Measurements from ENCODE around the gene SELP.

The SELP gene

DNA sequence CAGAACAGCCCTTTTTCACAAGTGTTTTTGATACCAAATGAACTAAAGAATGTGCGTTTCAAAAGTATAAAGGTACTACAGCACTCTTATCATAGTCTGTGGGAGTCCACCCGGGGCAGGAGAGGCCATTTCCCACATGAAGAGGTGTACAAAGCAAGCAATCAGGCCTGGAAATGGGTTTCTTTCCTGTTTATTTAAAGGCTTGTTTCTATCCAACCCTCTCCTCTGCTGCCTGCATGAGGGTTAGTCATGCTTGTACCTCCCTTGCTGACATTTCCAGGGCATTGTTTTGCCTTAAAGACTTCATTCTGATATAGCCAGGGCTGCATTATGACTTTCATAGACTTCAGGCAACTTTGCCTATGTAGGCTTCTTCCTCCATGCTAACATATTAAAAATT, 11.6 kb downstream of the SELP start:
- no peak for DNase-seq

DNA sequence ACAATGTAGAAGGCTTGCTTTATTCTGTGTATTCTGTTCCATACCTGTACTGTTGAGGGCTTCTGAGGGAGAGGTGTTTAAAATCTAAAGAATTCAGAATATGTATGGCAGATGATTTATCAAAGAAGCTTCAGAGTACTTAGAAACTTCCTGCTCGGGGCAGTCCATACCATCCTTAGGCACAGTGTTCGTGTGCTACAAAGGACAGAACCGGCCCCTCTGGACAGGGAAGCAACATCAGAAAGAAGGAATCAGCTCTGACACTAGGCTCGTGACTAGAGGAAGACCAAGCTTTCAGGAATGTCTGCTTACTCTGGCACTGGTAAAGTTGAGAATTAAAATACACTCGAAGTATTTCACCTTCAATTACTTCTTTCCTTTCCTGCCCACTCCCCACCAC, 14.1 kb downstream of the SELP start:
- DNase-seq: peak; percentile 63

DNA sequence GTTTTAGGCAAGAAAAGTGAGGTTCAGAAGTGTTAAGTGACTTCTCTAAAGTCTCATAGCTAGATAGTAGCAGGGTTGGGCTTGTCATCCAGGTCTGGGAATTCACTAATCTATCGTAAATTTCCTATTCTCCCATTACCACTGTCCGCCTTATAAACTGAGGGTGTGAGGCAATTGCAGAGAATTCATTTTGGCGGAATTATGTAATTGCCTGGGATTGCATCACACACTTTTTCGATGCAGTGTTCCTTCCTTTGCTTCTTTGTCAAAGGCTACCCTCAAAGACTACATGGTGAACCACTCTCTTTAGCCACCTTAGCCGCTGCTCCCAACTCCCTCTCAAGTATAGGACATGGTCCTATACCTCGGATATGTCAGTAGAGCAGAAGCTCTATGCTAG, 19.1 kb downstream of the SELP start:
- no peak for DNase-seq

DNA sequence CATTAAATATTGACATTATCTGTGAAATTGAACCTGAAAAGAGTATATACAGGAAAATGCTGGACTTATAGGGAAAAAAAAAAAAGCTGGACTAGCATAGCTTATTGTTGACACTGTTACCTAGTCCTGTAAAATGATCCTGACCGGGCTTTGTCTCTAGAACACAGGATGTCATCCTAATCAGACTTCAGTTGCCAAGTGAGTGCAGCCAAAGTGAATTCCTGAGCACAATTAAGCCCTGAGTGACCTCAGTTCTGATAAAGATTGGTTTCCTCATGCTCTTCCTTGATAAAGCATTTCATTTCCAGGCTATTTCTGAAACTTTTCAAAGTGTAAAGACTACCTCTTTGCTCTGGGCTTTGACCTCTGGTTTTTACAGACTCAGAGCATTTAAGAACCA, 19.8 kb downstream of the SELP start:
- peak; percentile 59 for DNase-seq

DNA sequence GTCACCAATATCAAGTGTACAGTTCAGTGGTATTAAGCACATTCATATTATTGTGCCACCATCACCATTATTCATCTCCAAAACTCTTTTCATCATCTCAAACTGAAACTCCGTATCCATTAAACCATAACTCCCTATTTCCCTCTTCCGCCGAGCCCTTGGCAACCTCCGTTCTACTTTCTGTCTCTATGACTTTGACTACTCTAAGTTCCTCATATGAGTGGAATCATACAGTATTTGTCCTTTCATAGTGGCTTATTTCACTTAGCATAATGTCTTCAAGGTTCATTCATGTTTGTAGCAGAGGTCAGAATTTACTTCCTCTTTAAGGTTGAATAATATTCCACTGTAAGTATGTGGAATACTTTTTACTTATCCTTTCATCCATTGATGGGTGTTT, 21.7 kb downstream of the SELP start:
- no peak for DNase-seq

DNA sequence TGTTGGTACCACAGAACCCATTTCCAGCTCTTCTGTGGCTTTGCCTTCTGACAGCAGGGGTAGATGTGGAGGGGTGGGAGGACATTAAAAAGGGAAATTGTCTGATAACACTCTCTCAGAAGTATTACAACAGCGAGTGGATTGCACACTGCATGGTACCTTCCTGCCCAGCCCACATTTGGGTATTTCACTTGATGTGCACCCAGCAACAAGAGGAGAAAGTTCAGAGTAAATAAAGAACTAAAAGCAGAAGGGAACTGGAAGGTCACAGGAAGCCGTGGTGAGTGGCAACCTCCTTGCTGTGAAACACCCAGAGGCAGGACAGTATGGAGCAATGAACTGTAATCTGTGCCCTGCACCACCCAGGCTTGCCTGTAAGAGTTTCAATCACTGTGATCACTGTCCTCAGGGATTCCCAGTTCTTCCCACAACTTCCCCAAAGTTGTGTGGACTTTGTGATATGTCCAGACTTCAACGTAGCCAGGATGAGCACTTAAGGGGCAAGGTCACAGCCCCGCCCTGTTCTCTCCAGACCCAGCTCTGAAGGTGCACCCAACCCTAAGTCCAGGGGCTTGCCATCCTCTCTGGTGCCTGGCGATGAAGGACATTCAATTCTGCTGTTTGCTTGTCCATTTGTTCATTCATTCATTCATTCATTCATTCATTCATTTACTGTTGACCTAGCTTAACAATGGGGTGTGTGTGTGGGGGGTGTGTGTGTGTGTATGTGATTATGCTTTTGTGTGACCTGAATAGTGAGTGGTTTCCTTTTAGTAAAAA, 25.0 kb downstream of the SELP start:
- no peak for DNase-seq

DNA sequence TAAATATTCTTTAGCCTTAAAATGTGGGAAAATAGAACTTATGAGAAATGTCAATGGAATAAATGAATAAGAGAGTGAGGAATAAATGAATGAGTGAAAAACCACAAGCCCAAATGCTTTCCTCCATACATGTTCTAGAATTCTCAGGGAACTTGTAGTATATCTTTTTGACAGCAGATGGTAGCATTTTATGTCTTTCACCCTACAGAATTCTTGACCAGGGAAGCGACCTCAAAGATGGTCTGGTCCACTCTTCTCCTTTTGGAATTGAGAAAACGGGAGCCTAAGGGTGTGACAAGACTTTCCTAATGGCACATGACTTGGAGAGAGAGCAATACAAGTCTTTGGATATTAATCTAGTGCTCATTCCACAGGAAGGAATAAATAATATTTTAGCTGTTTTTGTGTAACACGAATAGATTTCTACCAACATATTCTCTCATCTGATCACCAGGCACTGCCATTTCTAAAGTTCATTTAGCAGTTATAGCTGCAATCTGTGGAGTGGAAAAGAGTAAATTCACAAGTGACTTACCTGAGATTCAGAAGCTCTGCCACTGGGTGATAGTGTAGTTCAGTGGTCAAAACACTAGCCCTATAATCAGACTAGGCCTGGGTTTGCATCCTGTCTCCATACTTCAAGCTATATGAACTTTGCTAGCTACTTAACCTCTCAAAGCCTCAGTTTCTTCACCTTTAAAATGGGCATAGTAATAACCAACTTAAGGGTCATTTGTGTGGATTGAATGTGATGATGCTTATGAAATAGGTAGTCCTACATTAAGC, 28.6 kb downstream of the SELP start:
- DNase-seq: no peak

DNA sequence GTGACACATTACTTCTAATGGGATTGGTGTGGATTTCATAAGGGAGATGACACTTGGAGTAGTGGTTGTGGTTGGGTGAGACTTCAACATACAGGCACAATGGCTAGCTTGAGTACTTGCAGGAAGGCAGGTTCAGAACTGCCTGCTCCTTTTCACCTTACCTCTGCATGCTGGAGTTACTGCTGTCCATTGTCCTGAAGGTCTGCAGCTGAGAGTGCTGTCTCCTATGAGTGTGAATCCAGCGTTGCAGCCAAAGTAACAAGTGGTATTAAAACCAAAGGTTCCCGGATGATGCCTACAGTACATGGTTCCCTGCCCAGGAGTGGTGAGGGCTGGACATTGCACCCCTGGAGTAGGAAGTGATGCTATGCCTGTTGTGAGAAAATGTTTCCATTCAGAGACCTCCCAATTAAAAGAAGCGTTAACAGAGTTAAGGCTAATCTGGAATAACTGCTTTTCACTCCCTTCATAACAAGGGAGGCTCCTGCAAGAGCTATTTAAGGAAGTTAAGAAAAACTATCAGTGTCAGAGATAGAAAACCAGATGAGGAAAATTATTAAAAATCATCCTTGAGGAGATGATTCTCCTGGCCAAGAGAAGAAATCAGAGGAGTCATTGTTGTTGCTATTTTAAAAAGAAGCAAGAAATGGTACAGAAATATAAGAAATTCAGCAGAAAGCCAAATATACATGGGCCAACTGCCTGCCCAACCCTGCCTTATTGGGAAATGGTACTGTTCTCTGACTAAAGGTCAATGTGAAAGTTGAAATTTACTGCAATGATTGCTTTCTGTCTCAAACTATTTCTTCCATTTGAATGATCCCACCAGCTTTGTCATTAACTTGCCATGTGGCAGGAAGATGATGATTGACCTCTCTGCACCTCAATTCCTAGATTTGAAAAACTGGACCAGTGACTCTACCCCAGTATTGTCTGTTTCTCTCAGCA, 33.9 kb downstream of the SELP start:
- DNase-seq: peak; percentile 83

DNA sequence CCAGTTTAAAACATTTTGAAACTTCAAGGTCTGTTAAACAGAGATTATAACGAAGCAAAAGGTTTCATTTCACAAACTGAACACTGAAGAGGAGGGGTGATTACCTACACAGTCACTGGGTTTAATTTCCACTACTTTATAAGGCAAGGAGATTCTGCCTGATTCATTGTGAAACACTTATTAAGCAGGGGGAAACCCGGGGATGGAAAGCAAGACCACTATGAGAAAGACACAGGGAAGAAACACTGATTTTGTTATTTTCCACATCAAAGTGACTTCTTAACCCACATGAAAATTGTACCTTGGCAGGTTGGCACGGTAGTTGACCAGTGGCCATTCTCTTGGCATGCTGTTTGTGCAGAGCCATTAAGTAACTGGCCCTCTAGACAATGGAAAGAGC, 35.5 kb downstream of the SELP start:
- no peak for DNase-seq

DNA sequence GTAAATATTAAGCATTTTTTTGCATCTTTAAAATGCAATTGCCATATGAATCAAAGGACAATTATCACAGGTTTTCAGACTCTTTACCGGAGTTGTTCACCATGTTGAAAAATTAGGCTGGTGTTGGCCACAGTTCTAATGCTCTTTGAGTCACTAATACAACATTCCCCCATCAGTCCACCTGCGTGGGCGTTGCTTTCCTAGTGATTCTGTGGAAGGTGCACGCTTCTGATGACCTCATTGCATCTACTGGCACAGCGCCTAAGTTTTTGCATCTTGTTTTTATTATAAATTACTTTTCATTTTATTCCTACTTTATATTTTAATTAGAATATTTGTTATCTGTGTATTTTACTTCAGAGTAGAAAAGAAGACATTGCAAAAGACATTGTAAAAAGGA, 39.0 kb downstream of the SELP start:
- DNase-seq: no peak

DNA sequence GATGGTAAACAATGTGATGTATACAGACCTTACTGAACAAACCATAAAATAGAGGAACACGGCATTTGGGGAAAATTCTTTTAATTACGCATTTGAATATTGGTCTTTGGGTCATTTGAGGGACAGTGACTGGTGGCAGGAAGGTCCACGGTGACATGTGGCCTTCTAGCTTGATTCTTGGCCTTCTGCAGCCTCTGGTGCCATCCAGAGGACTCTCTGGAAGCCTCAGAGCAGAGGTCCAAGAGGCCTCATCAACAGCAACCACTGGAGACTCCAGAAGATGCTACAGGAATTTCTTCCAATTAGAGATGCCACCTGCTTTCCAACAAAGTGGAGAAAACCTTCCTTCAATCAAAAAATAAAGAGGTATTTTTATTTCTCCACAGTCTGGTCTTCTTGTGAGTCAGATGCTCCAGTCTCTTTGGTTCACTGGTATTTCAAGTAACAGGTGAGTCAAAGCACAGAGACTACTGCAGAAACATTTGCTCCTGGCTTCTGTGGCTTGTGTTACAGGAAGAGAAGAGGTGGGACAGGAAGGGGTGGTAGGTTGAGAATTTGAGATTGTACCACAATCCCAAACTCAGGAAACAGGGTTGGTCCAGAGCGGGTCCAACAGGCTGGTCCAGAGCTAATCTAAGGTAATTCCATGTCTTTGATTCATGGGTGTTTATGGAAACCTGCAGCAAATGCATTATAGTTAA, 41.0 kb downstream of the SELP start:
- DNase-seq: no peak

DNA sequence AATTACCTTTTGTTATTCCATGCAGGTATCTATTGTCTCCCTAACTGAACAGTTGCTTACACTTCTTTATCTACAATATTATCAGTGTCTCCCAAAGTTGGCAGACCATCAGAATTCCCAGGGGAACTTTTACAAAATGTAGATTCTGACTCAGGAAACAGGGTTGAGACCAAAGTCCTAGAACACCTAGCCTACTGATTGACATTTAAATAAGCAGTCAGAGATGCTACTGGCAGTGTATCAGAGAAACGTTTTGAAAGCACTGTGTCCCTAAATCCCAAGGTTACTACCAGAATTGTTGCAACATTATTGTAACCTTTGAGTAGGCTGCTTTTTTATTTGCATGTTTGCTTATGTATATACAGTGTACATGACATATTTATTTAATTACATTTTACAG, 41.8 kb downstream of the SELP start:
- no peak for DNase-seq

DNA sequence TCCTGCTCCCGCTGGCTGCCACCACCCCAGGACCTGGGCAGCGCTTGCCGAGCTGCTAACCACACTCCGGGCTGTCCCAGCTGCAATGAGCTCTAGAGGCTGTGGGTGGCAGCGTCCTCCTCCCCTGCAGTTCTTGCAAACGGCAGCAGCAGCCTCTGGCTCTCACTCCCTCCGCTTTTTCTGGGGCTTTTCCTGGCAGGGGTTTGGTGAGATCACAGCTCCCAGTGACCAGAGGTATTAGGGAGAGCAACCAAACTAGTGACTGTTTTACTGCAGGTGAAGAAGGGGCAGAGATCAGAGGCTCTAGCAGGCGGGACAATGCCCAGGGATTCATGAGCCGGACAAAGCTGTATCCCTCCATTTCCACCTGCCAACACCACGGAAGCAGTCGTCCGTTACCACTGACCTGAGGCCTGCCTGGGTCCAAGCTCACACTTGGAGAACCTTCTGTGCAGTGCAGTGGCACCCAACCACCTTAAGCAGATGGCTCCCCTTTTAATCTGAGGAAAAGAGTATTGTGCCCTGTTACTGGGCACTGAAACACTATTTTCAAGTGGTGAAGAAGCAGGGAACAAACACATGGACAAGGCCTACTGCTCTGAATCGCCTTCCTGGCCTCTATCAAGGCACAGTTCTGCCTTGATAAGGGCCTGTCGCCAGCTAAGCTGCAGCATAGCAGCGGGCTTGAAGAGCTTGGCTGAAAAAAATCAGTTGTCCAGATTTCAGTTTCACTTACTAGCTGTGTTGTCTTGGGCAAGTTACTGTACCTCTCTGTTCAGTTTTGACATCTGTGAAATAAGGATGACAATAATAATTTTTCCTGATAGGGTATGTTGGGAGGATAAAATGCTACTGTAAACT, 43.3 kb downstream of the SELP start, which contains the start of gene F5:
Gene F5 (minus strand): TSS at position 87 of the 861 bp plus-strand sequence. CDS start 95 bp downstream, outside the sequence.
- DNase-seq: peak; percentile 93

DNA sequence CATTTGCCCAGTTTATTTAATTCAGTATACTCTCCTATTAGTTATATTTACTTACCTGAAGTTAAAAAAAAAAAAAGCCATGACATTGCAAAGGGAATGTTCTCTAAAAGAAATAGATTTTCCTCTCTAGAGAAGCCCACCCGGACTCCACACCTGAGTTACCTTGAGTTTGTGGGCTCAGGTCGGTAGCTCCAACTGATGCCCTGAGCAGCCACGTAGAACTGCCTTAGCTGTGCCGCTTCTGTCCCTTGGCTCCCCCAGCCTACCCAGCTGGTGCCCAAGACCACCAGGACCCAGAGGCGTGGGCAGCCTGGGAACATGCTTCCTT, 43.9 kb downstream of the SELP start:
- no peak for DNase-seq

DNA sequence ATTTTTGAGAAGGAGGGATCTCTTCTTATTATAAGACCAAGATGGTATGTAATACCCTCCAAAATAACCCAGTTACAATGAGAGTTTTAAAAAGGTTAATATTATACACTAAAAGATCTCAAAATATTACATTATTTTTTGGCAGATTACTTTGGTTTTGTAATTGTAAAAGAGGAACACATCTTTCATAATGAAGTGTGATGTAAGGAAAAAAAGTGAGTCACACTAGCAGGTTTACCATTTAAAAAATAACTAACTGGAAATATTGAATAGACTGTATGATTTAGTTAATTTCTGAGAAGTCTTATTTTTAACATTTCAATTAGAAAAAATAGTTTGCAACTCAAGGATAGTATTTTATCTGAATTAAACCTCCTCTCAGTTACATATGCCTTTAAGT, 44.7 kb downstream of the SELP start:
- no peak for DNase-seq

DNA sequence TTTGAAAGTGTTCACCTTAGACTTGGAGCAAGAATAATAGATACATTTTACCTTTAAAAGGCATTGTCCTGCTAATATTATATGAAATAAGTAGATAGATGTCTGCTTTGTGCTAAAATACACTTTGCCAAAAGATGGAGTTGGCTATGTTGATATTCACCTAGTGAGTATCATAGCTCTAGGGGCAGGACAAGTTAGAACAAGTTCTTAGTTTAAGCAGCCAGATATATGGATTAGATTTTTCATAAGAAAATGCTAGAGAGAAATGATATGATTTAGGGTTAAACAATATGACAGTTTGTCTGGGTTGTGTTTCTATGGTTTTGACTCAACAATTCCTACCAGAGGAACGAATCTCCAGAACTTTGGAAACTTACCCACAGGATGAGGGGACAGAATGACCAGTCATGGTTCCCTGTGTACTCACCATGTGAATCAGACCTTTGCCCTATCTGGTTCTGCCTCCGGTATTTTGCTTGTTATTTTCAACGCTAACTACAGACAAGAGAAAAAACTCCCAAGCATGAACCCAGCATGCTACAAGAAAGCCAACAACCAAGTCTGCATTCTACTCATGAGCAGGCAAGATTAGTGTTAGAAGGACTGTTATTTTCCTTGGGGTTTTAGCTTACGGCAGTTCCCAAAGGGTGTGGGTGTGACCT, 45.3 kb downstream of the SELP start:
- DNase-seq: no peak

DNA sequence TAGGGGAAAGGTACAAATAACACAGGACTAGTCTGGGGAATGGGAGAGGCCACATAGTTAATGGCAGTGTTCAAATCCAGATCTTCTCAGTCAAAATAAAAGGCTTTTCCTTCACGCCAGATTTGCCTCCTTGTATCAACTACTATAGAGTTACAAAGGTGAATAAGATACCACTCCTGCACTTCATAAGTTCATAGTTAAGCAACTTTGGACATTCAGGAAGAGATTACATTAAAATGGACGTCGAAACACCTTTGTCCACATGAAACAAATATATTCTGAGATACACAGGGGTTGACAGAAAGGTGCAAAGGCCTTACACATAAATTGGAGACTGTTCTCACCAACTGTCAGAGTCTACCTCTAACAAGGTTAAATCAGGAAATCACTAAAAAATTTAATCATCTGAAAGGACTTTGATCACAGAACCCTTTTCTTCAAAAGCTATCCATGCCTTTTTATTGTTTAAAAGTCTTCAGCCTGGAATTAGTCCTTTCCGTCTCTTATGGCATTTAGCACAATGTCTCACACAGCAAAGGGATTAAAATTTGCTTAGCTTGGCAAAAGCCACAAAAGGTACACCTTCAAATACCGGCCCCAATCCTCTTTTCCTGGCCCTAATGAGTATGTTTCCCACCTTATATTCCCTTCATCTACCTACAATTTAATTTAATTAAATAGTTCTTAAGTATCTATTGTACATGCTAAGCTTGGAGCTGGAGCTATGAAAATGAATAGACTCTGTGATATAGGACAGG, 51.8 kb downstream of the SELP start:
- DNase-seq: no peak

DNA sequence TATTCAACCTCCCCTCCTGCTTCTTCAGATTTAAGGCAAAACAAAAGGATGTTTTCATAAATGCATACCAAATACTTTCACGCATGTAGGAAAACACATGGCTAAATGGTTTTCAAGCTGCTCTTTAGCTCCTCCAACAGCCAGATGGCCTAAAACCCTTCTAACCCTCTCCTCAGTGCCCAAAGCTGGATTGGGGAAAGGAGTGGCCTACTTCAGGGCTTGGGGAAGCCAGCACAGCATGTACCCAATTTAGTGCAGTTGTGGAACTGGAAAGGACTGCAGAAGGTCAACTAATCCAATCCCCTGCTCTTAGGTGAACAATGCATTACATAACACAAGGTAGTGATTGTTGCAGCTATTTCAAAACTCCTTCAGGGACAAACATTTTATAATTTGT, 53.0 kb downstream of the SELP start:
- DNase-seq: no peak

DNA sequence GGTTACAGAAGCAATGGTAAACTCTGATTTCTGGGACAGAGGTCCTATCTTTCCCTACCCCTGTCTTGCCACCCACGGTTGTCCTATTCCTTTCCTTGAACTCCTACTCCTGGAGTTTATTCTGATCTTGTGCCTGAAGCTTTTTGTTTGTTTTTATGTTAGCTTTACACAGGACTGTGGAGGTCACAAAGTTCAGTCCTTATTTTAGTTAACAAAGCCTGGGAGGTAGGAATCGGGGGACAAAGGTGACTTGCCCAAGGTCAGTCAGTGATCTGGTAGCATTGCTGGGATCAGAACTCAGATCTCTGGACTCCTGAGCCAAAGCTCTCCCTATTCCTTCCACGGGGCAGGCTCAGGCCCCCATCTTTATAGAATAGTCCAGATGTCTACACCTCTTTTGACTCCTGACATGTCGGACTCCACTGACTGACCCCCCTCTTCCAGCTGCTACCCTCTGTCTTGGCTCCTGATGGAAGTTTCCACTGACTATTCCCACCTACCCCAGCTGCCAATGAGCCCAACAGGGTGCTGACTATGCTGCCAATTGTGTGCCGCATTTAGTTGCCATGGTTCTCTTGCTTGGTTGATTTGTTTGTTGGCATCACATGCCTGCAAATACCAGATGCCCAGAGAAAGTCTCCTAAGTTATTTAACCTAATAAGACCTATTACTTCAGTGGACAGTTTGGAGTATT, 53.5 kb downstream of the SELP start:
- DNase-seq: no peak

DNA sequence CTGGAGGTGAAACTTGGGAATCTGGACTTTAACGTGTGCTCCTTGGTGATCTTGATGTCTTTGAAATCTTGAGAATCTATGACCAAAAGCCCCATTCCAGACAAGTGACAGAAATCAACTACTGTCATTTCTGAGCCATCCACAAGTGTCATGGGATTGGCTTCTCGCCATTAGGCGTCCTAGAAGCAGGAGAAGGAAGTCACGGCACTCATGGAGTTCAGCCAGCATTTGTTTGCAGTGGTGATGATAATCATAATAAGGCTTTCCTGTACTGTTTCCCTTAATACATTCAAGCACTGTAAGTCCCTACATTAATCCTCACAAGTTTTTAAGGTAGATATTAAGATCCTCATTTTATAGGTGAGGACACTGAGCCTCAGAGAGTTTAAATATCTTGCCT, 55.6 kb downstream of the SELP start:
- no peak for DNase-seq

Data from islet precursor cell (in vitro differentiated cells).